SK-N-MC (cell line): ENCODE data around the gene PYROXD2.

Experiments used
- EZH2 ChIP-seq: fragments of 200-600 bp; sonication (generic); IDR thresholded peaks from one replicate; pipeline ENCODE4 v1.6.1; 2017; ENCODE audit warnings: antibody characterized with exemption
- FOXP2 ChIP-seq: optimal IDR thresholded peaks from 2 replicates; pipeline ENCODE3; 2011; ENCODE audit warnings: mild to moderate bottlenecking, moderate library complexity; ENCODE audit not compliant: insufficient read depth; ENCODE audit errors: extremely low read length, control extremely low read depth
- POLR2AphosphoS5 ChIP-seq: IDR thresholded peaks from 2 replicates; pipeline ENCODE4 v1.6.1; 2012; ENCODE audit warnings: mild to moderate bottlenecking, low read depth, low read length, borderline replicate concordance

DNA sequence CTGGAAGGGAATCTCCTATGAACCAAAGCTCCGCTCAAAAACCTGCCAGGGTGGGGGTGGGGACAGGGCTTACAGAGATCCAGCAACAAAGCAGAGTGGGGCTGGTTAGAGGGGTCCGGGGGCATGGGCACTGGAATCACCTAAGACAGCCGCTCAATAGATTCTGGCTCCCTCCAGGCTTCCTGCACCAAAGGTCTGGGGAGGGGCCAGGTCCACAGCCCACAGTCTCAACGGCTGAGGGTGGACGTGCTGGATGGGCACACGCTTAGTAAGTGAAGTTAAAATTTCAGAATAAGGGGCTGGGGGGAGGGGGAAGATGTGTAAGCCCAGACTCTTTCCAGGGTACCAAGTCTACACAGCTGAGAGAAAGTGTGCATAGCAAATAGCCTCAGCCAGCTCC is 31.1 kb downstream of the PYROXD2 start:
- TF ChIP-seq POLR2AphosphoS5 (no peak), EZH2 (no peak), FOXP2 (no peak)
